Measurements from ENCODE around the gene TACC2.

TACC2 gene

GRCh38 chr10:122128357-122128756, 139.4 kb downstream of the TACC2 start:
- DNase-seq = no peak

DNA sequence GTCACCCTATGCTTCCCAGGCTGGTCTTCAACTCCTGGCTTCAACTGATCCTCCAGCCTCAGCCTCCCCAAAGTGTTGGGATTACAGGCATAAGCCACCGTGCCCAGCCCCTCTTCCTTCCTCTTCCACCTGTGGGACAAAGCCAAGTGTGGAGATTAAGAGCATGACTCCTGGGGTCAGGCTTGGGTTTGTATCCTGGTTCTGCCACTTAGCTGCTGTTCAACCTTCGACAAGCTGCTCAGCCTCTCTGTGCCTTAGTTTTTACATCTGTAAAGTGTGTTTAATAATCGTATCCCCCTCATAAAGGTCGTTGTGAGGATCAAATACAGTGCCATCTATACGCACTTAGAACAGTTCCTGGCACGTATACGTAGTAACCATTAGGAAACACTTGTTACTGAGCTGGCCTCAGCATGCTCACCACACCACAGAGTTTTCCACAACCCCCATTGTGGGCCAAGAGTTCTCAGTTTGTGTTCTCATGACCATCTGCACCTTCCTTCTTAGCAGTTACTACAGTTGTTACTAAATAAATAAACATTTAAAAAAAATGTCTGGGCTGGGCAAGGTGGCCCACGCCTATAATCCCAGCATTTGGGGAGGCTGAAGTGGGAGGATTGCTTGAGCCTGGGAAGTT, 141.6 kb downstream of the TACC2 start:
- DNase-seq = no peak

DNA sequence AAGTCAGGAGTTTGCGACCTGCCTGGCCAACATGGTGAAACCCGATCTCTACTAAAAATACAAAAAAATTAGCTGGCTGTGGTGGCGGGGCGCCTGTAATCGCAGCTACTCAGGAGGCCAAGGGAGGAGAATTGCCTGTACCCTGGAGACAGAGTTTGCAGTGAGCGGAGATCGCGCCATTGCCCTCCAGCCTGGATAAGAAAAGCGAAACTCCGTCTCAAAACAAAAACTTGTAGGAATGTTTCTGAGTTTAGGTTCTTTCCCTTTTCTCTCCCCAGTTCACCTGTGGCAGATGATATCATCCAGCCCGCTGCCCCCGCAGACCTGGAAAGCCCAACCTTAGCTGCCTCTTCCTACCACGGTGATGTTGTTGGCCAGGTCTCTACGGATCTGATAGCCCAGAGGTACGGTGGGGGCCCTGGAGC, 143.4 kb downstream of the TACC2 start:
- DNase-seq = no peak

DNA sequence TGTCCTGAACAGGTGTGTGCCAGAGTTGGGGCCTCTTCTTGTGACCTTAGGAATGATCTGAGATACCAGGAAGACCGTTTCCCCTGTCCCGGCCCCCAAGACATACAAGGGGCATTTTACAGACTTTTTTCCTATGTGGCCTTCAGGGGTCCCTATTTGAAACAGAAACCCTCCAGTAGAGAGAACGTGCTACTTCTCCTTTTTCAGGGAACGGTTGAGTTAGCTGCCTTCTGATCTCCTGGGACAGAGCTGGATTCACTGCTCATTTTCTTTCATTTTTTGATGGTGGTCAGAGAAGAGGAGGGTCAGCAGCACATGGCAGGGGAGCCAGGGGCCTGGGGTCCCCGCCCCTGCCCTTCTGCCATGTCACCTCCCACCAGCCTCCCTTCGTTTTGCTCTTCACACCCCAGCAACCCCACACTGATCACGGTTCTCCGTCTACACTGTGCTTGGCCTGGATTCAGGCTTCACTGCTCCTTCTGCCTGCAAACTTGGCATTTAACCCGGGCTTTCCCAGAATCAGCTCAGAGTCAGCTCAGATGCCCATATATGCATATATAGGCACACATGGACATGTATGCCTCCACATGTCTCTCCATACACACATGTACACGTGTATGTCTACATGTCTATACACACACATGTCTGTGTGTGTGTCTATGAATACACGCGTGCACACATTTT, 144.1 kb downstream of the TACC2 start:
- DNase-seq = no peak

GRCh38 chr10:122135251-122136025, 146.5 kb downstream of the TACC2 start:
- DNase-seq = no peak

DNA sequence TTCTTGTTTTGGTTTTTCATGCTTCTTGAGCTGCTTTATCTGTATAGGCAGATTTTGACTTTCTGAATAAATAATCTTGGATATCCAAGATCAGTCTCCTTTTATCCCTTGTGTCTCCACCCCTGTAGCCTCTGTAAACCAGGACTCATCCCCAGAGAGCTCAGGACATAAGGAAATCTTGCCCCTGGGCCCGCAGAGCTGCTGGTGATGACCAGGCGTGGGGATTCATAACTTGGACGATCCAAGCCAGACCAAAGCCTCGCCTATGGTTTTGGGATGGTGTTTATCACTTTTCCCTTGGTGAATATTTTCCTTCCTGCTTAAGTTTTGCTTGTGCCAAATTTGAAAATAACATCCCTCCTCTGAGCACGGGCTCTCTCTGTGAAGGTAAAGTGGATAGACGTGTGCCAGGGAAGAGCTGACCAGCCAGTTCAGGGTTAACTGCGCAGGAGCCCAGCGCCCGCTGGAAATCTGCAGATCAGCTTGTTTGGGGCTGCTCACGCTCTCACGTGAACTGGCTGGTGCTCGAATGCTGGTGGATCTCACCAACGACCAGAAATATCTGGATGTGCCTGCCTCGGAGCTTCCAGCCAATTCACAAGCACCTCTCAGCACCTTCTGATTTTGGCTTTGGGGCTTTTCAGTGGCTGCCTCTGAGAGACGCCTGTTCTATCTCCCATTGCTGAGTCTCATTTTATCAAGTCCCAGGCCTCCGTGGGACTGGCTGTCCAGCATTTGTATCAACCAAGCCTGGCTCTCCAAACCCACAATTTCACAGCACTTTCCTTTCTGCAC, 150.1 kb downstream of the TACC2 start:
- no peak for DNase-seq

DNA sequence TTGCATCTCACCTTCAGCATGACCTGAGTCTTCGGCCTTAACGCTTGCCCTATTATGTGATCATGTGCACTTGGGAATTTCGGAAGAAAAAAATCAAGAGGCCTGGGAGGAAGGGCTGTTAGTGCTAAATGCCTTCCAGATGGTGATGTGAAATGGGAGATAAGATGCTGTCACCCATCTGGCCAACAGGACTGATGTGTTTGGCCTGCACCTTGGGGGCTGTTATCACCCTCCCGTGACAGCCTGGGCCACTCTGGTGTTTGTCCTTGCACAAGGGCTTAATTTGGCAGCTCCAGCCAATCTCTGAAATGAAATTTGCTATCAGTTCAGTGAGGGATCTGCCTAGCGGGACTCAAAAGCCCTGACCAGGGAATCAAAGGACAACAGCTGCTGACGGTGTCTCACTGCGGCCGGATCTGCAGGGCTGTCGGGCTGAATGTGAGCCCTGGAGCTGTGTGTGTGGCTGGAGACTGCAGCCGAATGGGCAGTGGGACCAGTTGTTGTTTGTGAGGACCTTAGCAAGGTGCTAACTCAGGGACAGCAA, 150.7 kb downstream of the TACC2 start:
- DNase-seq = no peak

DNA sequence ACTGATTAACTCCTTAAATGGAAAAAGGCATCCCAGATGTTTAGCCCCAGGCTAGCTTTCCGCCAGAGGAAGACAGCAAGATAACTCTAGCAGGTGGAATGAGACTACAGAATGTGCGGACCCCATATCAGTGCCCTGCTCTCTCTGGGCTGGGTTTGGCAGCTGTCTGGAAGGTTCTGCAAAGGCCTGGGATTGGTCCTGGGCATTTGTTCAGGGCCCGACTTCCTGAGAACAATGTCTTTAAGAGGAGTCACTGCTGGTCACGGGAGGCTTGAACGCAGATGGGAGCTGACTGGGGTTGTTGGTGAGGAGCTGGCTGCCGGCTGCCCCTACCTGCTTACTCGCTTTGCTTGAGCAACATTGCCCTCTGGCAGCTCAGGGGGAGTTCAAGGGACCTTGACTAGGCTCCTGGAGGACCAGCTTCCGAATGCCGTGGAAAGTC, 151.5 kb downstream of the TACC2 start:
- DNase-seq = no peak

- no peak for DNase-seq
Observed at GRCh38 chr10:122140941-122141623, 152.1 kb downstream of the TACC2 start.

GRCh38 chr10:122141821-122142640, 153.1 kb downstream of the TACC2 start:
- no peak for DNase-seq

GRCh38 chr10:122142641-122143237, 153.8 kb downstream of the TACC2 start:
- no peak for DNase-seq

DNA sequence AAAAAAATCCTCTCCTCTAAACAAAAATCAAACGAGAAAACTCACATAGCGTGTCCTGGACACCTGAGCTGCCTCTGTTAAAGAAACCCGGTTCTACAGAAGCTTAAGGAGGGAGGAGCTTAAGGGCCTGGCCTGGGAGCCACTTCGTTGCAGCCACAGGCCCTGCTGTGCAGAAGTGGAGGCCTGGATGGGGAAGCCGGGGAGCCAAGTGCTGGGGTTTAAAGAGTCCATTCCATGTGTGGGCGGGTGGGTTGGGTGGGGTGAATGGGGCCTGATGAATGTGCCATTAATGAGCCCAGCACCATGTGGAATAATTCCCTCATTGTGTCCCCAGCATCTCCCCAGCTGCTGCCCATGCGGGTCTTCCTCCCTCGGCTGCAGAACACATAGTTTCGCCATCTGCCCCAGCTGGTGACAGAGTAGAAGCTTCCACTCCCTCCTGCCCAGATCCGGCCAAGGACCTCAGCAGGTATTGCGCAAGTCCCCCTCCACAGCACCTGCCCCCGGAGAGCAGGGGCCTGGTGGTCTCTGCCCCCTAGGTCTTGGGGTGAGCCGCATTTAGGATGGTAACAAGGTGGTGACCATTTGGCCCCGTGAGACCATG, 154.4 kb downstream of the TACC2 start:
- no peak for DNase-seq

DNA sequence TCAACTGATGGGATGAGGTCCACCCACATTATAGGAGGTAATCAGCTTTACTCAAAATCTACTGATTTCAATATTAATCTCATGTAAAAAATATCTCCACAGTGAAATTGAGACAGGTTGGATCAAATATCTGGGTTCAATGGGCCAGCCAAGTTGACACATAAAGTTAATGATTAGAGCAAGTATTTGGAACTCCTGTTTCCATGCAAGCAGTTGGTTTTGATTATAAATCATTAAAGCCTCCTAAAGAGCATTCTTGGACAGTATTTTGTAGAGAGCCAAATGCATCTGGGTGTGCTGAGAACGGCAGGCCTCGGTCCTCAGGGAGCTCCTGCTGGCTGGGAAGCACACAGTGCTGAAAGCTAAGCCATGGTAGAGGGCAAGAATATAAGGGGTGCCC, 155.2 kb downstream of the TACC2 start:
- DNase-seq = no peak

DNA sequence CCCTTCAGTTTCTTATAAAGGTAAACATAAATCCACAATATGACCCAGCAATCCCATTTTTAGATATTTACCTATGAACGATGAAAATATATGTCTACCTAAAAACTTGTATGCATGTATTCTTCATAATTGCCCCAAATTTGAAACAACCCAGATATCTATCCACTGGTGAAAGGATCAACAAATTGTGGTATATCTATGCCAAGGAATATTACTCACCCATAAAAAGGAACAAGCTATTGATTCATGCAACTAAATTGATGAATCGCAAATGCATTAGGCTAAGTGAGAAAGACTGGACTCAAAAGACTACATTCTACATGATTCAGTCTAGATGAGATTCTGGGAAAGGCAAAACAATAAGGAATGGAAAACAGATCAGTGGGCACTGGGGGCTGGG, 156.2 kb downstream of the TACC2 start:
- DNase-seq = no peak

DNA sequence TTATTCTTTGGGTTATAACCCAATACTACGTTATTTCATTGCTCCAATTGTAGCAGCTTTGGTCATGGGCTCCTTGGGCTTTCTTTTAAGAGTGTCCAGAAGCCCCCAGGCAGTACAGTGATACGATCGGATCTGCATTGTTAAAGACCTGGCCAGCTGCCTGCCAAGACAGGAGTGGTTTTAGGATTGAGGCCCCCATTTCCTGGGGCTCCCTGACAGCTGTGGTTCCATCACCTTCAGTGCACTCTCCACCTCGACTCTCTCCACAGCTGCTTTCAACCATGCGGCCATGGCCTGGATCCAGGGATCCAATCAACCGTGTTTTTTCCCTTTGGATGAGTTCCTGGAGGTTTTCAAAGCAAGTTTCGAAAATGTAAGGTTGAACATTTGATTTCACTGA, 158.7 kb downstream of the TACC2 start:
- no peak for DNase-seq

- no peak for DNase-seq
Observed at GRCh38 chr10:122148876-122149560, 160.1 kb downstream of the TACC2 start.

DNA sequence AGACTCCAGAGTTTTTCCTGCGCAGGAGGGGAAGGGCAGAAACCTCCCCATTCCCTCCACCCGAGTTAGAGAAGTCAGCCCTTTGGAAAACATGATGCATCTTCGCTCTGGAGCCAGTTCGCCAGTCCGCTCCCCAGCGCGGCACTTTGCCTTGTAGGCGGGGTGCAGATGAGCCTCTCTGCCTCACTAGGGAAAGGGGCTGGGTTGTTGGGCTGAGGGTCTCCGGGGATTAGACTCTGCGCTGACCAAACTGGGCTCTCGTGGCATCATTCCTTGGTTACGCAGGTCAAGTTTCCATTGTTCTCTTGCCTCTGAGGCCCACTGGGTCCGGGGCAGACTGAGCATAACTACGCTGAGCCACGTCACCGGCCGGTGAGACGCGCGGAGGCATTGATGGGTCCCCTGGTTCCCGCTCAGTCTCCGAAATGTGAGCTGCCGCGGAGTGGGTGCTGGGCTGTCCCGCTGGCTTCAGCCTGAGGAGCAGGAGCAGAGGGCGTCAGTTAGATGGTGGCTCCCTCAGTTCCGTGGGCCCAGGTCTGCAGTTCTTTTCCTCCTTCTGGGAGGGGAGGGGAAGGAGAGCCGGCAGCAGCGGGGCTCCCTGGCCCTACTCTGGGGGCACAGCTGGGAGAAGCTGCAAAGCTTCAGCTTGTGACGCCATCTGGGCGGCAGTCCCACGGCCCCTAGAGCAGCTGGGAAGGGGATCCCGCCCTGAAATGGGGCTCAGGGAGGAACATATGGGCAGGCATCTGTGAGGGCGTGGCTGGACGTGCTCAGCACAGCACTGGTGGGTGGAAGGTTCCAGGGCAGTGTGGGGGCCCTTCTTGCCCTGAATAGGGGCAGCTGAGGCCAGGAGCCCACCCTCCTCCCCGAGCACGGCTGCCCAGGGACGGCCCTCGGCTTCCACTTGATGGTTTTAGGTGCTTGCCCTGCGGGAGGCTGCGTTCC, 160.9 kb downstream of the TACC2 start:
- no peak for DNase-seq

DNA sequence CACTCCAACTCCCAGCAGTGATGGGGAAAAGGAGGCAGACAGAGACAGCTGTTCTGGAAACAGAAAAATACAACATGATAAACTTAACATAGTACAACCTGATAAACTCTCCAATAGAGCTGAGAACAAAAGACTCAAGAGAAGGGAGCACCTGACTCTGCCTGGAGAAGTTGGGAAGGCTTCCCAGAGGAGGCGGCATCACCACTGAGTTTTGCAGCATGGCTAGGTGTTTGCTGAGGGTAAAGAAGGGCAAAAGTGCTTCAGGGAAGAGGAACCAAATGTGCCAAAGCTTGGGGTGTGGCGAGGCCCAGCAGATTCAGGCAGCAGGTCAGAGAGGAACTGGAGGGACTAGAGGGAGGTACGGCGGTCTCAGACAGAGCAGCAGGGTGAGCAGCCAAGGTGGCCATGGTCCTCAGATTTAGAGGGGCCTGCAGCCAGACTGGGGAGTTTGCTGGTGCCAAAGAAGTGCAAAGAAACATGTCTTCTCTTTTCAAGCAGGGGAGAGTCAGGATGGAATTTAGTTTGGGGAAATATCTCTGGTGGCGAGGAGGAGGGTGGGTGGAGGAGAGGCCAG, 162.2 kb downstream of the TACC2 start:
- no peak for DNase-seq
